HCT116 (cell line): Measurements from ENCODE around the gene TIMD4. TPM values are rescaled to one million over a fixed set of nuclear protein-coding genes. Genes with fewer than 3 reads are reported as not detected.

Experiments used
- ATAC-seq: fragments of 200-7000 bp; cut with Tn5 transposase; 2 replicates; pipeline ENCODE4 v1.9.1; 2020; ENCODE audit warnings: mild to moderate bottlenecking, moderate library complexity
- BruUV-seq: library from RNA; stranded (reverse); fragments of 400-500 nt; replicated peaks from 2 replicates; lab custom pipeline; 2021; lab: Mats Ljungman, UMichigan
- CTCF ChIA-PET: fragments of 300-600 bp; sonication (Branson Sonifier 250); formaldehyde crosslinking; loops from one replicate; lab custom pipeline; 2021; ENCODE audit warnings: antibody characterized with exemption; lab: Charles Lee
- POLR2A ChIA-PET: fragments of 300-600, 350-600 bp; sonication (Branson Sonifier 250); formaldehyde crosslinking; loops from one replicate; lab custom pipeline; 2021; ENCODE audit warnings: antibody characterized with exemption; lab: Charles Lee
- RAD21 ChIA-PET, 2 experiments: fragments of 300-600 bp; sonication (Branson Sonifier 250); formaldehyde crosslinking; loops; one replicate each; lab custom pipeline; 2023; ENCODE audit warnings: low total read pairs in 2 of 2; ENCODE audit not compliant: uncharacterized antibody in 2 of 2, unreplicated experiment in 2 of 2, low non-redundant PET in 1 of 2; lab: Charles Lee
- DNase-seq: peaks from one replicate; pipeline ENCODE4 v3.0.0-alpha.2; 2010; ENCODE audit warnings: low read depth, low spot score
- H2AFZ ChIP-seq: fragments of 200-600 bp; shearing (Covaris generic), sonication (generic); 2 replicates; pipeline ENCODE4 v1.6.1; 2017; ENCODE audit warnings: low read depth, mixed run types, mixed read lengths, antibody characterized with exemption, low read length; ENCODE audit not compliant: poor library complexity, severe bottlenecking
- H3K27ac ChIP-seq: 2 replicates; pipeline ENCODE4 v1.5.1; 2012; ENCODE audit warnings: low read depth, low read length
- H3K27me3 ChIP-seq: fragments of 200-600 bp; sonication (generic); 2 replicates; pipeline ENCODE4 v1.6.1; 2016; ENCODE audit warnings: mixed run types, low read length, mixed read lengths; ENCODE audit not compliant: insufficient read depth
- H3K36me3 ChIP-seq, 2 experiments: fragments of 200-500 bp in 1 of 2; fragments of 200-600 bp in 1 of 2; sonication (Bioruptor generic) in 1 of 2; sonication (generic) in 1 of 2; 2 replicates each; pipeline versions ENCODE4 v1.5.1 to v1.6.1; 2014 to 2016; ENCODE audit warnings: low read length in 2 of 2, inconsistent platforms in 1 of 2, mixed read lengths in 1 of 2, mixed run types in 1 of 2; ENCODE audit not compliant: insufficient read depth in 2 of 2, control insufficient read depth in 1 of 2
- H3K4me1 ChIP-seq, 2 experiments: fragments of 200-600 bp in 1 of 2; sonication (generic) in 1 of 2; 2 replicates each; pipeline versions ENCODE4 v1.5.1 to v1.6.1; 2012 to 2017; ENCODE audit warnings: low read length in 2 of 2, inconsistent platforms in 1 of 2, mild to moderate bottlenecking in 1 of 2, mixed read lengths in 1 of 2, mixed run types in 1 of 2, moderate library complexity in 1 of 2; ENCODE audit not compliant: insufficient read depth in 2 of 2, control insufficient read depth in 1 of 2
- H3K4me2 ChIP-seq: fragments of 200-600 bp; sonication (generic); 2 replicates; pipeline ENCODE4 v1.6.1; 2017; ENCODE audit warnings: mixed run types, low read length, mixed read lengths
- H3K4me3 ChIP-seq, 2 experiments: fragments of 200-600 bp in 1 of 2; sonication (generic) in 1 of 2; replicated peaks in 1 of 2; 2 replicates each; pipeline ENCODE4 v1.5.1; 2011 to 2016; ENCODE audit warnings: low read length in 2 of 2, control low read depth in 1 of 2, low read depth in 1 of 2, mild to moderate bottlenecking in 1 of 2, mixed read lengths in 1 of 2, mixed run types in 1 of 2
- H3K79me2 ChIP-seq: fragments of 200-600 bp; sonication (generic); 2 replicates; pipeline ENCODE4 v1.6.1; 2017; ENCODE audit warnings: mild to moderate bottlenecking, mixed run types, low read length, moderate library complexity, mixed read lengths; ENCODE audit not compliant: insufficient read depth
- H3K9ac ChIP-seq: fragments of 200-600 bp; sonication (generic); 2 replicates; pipeline ENCODE4 v1.6.1; 2016; ENCODE audit warnings: low read length, mixed read lengths
- H3K9me2 ChIP-seq: fragments of 200-600 bp; sonication (generic), shearing (Covaris generic); 2 replicates; pipeline ENCODE4 v1.6.1; 2017; ENCODE audit warnings: mixed run types, mild to moderate bottlenecking, moderate library complexity; ENCODE audit not compliant: insufficient read depth
- H3K9me3 ChIP-seq, 2 experiments: fragments of 200-500 bp in 1 of 2; fragments of 200-600 bp in 1 of 2; sonication (Bioruptor generic) in 1 of 2; sonication (generic) in 1 of 2; 2 replicates each; pipeline ENCODE4 v1.6.1; 2014 to 2017; ENCODE audit warnings: low read length in 2 of 2, mixed read lengths in 2 of 2, inconsistent platforms in 1 of 2, low read depth in 1 of 2, mild to moderate bottlenecking in 1 of 2, mixed run types in 1 of 2, moderate library complexity in 1 of 2; ENCODE audit not compliant: control insufficient read depth in 1 of 2, insufficient read depth in 1 of 2
- H4K20me1 ChIP-seq: fragments of 200-600 bp; sonication (generic), shearing (Covaris generic); 2 replicates; pipeline ENCODE4 v1.6.1; 2017; ENCODE audit warnings: mixed run types, mild to moderate bottlenecking, moderate library complexity; ENCODE audit not compliant: insufficient read depth
- CEBPB ChIP-seq: IDR thresholded peaks from 2 replicates; pipeline ENCODE4 v1.6.1; 2012; ENCODE audit warnings: low read depth
- EGR1 ChIP-seq: IDR thresholded peaks from 2 replicates; pipeline ENCODE4 v1.6.1; 2012; ENCODE audit warnings: low read depth
- POLR2A ChIP-seq: IDR thresholded peaks from 2 replicates; pipeline ENCODE4 v1.7.0; 2011; ENCODE audit warnings: borderline replicate concordance; ENCODE audit not compliant: insufficient read depth, insufficient read length; ENCODE audit errors: extremely low read depth
- RAD21 ChIP-seq: IDR thresholded peaks from 2 replicates; pipeline ENCODE4 v1.6.1; 2012; ENCODE audit warnings: low read depth, mild to moderate bottlenecking
- SP1 ChIP-seq: IDR thresholded peaks from 2 replicates; pipeline ENCODE4 v1.6.1; 2012; ENCODE audit warnings: low read depth
- TCF7L2 ChIP-seq: IDR thresholded peaks from 2 replicates; pipeline ENCODE4 v1.7.0; 2011; ENCODE audit warnings: borderline replicate concordance, inconsistent platforms; ENCODE audit not compliant: insufficient read depth, insufficient read length; ENCODE audit errors: extremely low read depth
- ZBTB33 ChIP-seq: IDR thresholded peaks from 2 replicates; pipeline ENCODE4 v1.6.1; 2011; ENCODE audit warnings: mild to moderate bottlenecking, low read length, moderate library complexity; ENCODE audit not compliant: insufficient replicate concordance; ENCODE audit errors: extremely low read depth
- ZNF274 ChIP-seq: fragments of 200-500 bp; sonication (Bioruptor generic); IDR thresholded peaks from 2 replicates; pipeline ENCODE4 v1.6.1; 2014; ENCODE audit warnings: mild to moderate bottlenecking, low read depth, low read length, inconsistent platforms
- intact Hi-C: fragments of 100-400 bp; cut with micrococcal nuclease; formaldehyde crosslinking; loops from 2 replicates; pipeline ENCODE4 v1.10.0; 2022
- total RNA-seq: library from RNA; stranded (reverse); gene quantifications from one replicate; pipeline ENCODE4 v1.2.1, GENCODE V29; 2021; ENCODE audit not compliant: unreplicated experiment
- TF ChIP-seq, protein P1 (sequence below): IDR thresholded peaks from 2 replicates; pipeline ENCODE4 v1.6.1; 2012; ENCODE audit warnings: low read depth
- TF ChIP-seq, protein P2 (sequence below): IDR thresholded peaks from 2 replicates; pipeline ENCODE4 v1.6.1; 2012

The TIMD4 gene
- total RNA-seq, 1 experiment from 2014 or later: not detected

DNA sequence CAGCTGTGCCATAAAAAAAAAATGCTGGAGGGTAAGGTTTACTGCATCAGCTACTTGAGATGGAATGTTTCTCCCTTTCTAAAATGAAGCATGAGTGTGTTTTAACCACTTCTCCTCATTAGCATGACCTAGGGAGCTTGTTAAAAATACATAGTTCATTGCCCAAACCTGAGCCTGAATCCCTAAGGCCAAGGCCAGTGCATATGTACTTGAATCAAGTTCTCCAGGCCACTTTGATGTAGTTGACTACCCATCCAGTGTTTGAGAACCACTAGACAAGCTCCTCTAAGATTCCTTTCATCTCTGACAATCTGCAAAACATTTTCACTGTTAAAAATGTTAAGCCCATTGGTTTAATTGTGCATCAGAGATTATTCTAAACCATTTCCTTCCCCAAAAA lies 6.7 kb downstream of the TIMD4 start:
- intact Hi-C loops: no loop called here
- H3K9me3 ChIP-seq: no peaks in the 10 kb centered on the region
- H3K36me3 ChIP-seq: no peaks in the 10 kb centered on the region
- no peak overlapping the region for H2AFZ ChIP-seq
- H3K9me2 ChIP-seq: no peaks in the 10 kb centered on the region
- no peaks in the 10 kb centered on the region for H3K4me1 ChIP-seq
- H3K4me2 ChIP-seq: no peak overlapping the region
- ChIA-PET CTCF (no interaction called here), POLR2A (no interaction called here), RAD21 (no interaction called here)
- no peaks in the 10 kb centered on the region for H4K20me1 ChIP-seq
- TF ChIP-seq, protein P1, sequence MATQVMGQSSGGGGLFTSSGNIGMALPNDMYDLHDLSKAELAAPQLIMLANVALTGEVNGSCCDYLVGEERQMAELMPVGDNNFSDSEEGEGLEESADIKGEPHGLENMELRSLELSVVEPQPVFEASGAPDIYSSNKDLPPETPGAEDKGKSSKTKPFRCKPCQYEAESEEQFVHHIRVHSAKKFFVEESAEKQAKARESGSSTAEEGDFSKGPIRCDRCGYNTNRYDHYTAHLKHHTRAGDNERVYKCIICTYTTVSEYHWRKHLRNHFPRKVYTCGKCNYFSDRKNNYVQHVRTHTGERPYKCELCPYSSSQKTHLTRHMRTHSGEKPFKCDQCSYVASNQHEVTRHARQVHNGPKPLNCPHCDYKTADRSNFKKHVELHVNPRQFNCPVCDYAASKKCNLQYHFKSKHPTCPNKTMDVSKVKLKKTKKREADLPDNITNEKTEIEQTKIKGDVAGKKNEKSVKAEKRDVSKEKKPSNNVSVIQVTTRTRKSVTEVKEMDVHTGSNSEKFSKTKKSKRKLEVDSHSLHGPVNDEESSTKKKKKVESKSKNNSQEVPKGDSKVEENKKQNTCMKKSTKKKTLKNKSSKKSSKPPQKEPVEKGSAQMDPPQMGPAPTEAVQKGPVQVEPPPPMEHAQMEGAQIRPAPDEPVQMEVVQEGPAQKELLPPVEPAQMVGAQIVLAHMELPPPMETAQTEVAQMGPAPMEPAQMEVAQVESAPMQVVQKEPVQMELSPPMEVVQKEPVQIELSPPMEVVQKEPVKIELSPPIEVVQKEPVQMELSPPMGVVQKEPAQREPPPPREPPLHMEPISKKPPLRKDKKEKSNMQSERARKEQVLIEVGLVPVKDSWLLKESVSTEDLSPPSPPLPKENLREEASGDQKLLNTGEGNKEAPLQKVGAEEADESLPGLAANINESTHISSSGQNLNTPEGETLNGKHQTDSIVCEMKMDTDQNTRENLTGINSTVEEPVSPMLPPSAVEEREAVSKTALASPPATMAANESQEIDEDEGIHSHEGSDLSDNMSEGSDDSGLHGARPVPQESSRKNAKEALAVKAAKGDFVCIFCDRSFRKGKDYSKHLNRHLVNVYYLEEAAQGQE: no peak
- TF ChIP-seq ZBTB33 (no peak), POLR2A (no peak), ZNF274 (no peak), SP1 (no peak), CEBPB (no peak), TCF7L2 (no peak), EGR1 (no peak), RAD21 (no peak)
- TF ChIP-seq, protein P2, sequence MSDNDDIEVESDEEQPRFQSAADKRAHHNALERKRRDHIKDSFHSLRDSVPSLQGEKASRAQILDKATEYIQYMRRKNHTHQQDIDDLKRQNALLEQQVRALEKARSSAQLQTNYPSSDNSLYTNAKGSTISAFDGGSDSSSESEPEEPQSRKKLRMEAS: no peak
- H3K27me3 ChIP-seq: no peaks in the 10 kb centered on the region
- no peak overlapping the region for H3K4me3 ChIP-seq
- BruUV-seq: no TSS peak
- no peak for DNase-seq
- H3K79me2 ChIP-seq: no peaks in the 10 kb centered on the region
- no peak overlapping the region for H3K27ac ChIP-seq
- no peak overlapping the region for H3K9ac ChIP-seq
- no peak for ATAC-seq
